ENCODE data around the gene ARHGAP23. TPM values are rescaled to one million over a fixed set of nuclear protein-coding genes. Genes with fewer than 3 reads are reported as not detected.

ARHGAP23 gene
- total and polyA plus RNA-seq, 2 experiments from 2014 or later: 21.4 to 150 TPM

- Mint-ChIP-seq H3K4me1 (peaks cover 83% of the 10 kb centered on the region), H3K9me3 (no peaks in the 10 kb centered on the region; the same call in 2 of the 3 replicates), H3K4me3 (no peak overlapping the region), H3K27me3 (ENCODE audit: insufficient read depth, low read depth, poor library complexity) (peaks cover 33% of the 10 kb centered on the region), H3K36me3 (ENCODE audit: low read depth) (peaks cover 5% of the 10 kb centered on the region; the same call in 2 of the 3 replicates), H3K27ac (no peak overlapping the region)
- ATAC-seq (no peak), DNase-seq (ENCODE audit: low spot score) (no peak)
- Histone ChIP-seq H3K27ac (ENCODE audit: low read depth) (no peak overlapping the region), H3K27me3 (ENCODE audit: insufficient read depth) (no peaks in the 10 kb centered on the region), H3K4me2 (peak overlapping the region; percentile 88; the same call in 1 of the 2 replicates), H4K20me1 (replicated peaks; ENCODE audit: insufficient read depth) (peaks cover 5% of the 10 kb centered on the region), H3K9me2 (ENCODE audit: insufficient read depth) (no peaks in the 10 kb centered on the region), H2AFZ (no peak overlapping the region), H3K79me2 (replicated peaks; ENCODE audit: insufficient read depth) (peaks cover 58% of the 10 kb centered on the region), H3K4me3 (no peak overlapping the region), H3F3A (replicated peaks; ENCODE audit: low read depth) (peaks cover 23% of the 10 kb centered on the region; the same call in 1 of the 2 replicates), H3K4me1 (ENCODE audit: insufficient read depth) (peaks cover 66% of the 10 kb centered on the region), H3K36me3 (ENCODE audit: insufficient read depth) (no peaks in the 10 kb centered on the region)
- TF ChIP-seq, protein P1, sequence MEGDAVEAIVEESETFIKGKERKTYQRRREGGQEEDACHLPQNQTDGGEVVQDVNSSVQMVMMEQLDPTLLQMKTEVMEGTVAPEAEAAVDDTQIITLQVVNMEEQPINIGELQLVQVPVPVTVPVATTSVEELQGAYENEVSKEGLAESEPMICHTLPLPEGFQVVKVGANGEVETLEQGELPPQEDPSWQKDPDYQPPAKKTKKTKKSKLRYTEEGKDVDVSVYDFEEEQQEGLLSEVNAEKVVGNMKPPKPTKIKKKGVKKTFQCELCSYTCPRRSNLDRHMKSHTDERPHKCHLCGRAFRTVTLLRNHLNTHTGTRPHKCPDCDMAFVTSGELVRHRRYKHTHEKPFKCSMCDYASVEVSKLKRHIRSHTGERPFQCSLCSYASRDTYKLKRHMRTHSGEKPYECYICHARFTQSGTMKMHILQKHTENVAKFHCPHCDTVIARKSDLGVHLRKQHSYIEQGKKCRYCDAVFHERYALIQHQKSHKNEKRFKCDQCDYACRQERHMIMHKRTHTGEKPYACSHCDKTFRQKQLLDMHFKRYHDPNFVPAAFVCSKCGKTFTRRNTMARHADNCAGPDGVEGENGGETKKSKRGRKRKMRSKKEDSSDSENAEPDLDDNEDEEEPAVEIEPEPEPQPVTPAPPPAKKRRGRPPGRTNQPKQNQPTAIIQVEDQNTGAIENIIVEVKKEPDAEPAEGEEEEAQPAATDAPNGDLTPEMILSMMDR (conservative IDR thresholded peaks at IDR 0.05; ENCODE audit: low read depth in 2 of 2): no peak
- TF ChIP-seq ZNF331 (CRISPR knock-in tag; IDR thresholded peaks at IDR 0.05; ENCODE audit: low read depth): no peak
- TF ChIP-seq REST (IDR thresholded peaks at IDR 0.05; ENCODE audit: unreplicated experiment): no peak
- TF ChIP-seq ETS1 (IDR thresholded peaks at IDR 0.05): no peak
- TF ChIP-seq POLR2AphosphoS5 (IDR thresholded peaks at IDR 0.05; ENCODE audit: low read depth): no peak
- TF ChIP-seq, protein P2, sequence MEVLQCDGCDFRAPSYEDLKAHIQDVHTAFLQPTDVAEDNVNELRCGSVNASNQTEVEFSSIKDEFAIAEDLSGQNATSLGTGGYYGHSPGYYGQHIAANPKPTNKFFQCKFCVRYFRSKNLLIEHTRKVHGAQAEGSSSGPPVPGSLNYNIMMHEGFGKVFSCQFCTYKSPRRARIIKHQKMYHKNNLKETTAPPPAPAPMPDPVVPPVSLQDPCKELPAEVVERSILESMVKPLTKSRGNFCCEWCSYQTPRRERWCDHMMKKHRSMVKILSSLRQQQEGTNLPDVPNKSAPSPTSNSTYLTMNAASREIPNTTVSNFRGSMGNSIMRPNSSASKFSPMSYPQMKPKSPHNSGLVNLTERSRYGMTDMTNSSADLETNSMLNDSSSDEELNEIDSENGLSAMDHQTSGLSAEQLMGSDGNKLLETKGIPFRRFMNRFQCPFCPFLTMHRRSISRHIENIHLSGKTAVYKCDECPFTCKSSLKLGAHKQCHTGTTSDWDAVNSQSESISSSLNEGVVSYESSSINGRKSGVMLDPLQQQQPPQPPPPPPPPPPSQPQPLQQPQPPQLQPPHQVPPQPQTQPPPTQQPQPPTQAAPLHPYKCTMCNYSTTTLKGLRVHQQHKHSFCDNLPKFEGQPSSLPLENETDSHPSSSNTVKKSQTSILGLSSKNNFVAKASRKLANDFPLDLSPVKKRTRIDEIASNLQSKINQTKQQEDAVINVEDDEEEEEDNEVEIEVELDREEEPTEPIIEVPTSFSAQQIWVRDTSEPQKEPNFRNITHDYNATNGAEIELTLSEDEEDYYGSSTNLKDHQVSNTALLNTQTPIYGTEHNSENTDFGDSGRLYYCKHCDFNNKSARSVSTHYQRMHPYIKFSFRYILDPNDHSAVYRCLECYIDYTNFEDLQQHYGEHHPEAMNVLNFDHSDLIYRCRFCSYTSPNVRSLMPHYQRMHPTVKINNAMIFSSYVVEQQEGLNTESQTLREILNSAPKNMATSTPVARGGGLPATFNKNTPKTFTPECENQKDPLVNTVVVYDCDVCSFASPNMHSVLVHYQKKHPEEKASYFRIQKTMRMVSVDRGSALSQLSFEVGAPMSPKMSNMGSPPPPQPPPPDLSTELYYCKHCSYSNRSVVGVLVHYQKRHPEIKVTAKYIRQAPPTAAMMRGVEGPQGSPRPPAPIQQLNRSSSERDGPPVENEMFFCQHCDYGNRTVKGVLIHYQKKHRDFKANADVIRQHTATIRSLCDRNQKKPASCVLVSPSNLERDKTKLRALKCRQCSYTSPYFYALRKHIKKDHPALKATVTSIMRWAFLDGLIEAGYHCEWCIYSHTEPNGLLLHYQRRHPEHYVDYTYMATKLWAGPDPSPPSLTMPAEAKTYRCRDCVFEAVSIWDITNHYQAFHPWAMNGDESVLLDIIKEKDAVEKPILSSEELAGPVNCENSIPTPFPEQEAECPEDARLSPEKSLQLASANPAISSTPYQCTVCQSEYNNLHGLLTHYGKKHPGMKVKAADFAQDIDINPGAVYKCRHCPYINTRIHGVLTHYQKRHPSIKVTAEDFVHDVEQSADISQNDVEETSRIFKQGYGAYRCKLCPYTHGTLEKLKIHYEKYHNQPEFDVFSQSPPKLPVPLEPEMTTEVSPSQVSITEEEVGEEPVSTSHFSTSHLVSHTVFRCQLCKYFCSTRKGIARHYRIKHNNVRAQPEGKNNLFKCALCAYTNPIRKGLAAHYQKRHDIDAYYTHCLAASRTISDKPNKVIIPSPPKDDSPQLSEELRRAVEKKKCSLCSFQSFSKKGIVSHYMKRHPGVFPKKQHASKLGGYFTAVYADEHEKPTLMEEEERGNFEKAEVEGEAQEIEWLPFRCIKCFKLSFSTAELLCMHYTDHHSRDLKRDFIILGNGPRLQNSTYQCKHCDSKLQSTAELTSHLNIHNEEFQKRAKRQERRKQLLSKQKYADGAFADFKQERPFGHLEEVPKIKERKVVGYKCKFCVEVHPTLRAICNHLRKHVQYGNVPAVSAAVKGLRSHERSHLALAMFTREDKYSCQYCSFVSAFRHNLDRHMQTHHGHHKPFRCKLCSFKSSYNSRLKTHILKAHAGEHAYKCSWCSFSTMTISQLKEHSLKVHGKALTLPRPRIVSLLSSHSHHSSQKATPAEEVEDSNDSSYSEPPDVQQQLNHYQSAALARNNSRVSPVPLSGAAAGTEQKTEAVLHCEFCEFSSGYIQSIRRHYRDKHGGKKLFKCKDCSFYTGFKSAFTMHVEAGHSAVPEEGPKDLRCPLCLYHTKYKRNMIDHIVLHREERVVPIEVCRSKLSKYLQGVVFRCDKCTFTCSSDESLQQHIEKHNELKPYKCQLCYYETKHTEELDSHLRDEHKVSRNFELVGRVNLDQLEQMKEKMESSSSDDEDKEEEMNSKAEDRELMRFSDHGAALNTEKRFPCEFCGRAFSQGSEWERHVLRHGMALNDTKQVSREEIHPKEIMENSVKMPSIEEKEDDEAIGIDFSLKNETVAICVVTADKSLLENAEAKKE (CRISPR knock-in tag; IDR thresholded peaks at IDR 0.05): no peak
- no peak for TF ChIP-seq CREB1 (CRISPR knock-in tag; IDR thresholded peaks at IDR 0.05; ENCODE audit: low read depth)
- TF ChIP-seq EZH2 (IDR thresholded peaks at IDR 0.05; ENCODE audit: low read depth, unreplicated experiment): no peak
- no peak for TF ChIP-seq NANOG (IDR thresholded peaks at IDR 0.05; ENCODE audit: borderline replicate concordance)
- TF ChIP-seq ZNF114 (CRISPR knock-in tag; IDR thresholded peaks at IDR 0.05): no peak
Observed at GRCh38 chr17:38426441-38426840, 1.8 kb upstream of the ARHGAP23 start.

Data from GM23338 (cell line).